Inflammatory macrophage treated with lipopolysaccharide for 4 hours (primary cell): ENCODE data around the gene MUC21.

Experiments
- DNase-seq: peaks from one replicate; pipeline ENCODE4 v3.0.0-alpha.2; 2020

MUC21 gene

DNA sequence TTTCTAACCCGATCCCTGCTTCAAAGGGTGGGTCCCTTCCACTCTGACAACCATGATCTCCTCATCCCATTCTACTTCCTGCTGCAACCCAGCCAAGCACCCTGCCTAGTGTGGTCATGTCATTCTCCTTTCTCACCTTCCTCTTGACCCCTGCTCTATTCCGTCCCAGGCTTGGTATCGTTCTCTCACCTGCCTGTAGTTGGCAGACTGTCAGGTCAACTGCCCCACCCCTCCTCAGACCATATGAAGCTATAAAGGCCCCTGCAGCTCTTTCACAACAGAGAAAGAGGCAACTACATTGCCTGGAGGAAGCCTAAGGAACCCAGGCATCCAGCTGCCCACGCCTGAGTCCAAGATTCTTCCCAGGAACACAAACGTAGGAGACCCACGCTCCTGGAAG lies at the start of gene MUC21:
MUC21 (plus strand) TSS at position 280 of the 400 bp plus-strand sequence. CDS start 241 bp downstream, outside the sequence.
- DNase-seq = no peak

GRCh38 chr6:30935018-30935417 lies 48.5 kb upstream of the MUC21 start:
- DNase-seq = no peak

DNA sequence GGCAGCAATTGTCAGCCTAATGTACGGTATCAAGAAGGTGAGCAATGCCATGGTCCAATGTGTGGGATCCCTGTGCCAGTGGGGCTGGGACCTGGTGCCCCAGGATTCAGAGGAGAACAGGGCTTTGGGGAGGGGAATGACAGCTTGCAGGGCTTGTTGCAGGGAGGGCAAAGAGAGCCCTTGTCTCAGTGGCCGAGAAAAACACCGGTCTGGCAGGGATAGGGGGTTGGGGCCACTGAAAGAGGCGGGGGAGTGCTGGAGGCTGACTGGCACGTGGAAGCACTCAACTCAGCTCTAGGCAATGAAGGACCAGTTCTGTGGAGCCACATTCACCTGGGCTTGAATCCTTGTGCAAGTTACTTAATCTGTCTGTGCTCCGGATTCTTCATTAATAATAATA lies 46.3 kb upstream of the MUC21 start:
- DNase-seq = no peak

DNA sequence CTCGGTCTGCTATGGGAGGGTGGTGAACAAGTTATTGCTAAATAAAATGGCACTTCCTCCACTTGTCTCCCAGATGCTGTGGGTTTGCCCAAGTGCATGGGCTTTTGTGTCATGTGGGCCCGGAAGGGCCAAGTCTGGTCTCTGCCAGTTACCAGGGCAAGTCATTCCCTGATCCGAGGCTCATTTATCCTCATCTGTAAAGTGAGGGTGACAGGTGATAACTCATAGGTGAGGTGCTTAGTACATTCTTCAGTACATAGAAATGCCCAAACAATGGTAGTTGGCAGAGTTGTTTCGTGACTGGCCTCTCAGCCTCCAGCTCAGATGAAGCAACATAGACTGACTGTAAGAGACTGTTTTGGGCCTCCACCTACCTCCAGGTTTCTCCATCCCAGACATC lies 44.8 kb upstream of the MUC21 start:
- DNase-seq = peak; percentile 3

DNA sequence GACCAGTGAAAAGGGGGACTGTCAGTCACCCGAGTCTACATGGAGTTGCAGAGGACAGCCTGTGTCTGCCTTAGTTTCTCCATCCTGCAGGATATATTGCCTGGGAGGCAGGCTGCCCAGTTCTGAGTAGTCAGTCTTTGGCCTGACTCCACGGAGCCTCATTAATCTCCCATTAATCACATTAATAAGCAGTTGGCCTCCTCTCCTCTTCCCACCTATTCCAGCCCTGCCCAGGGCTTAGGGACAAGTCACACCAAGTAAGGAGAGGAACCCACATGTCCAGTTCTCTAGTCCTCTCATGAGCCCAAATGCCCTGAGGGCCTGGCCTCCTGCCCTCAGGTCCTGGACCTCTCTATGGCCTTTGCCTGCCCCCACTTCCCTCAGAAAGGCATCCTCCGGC lies 44.0 kb upstream of the MUC21 start:
- DNase-seq = no peak

DNA sequence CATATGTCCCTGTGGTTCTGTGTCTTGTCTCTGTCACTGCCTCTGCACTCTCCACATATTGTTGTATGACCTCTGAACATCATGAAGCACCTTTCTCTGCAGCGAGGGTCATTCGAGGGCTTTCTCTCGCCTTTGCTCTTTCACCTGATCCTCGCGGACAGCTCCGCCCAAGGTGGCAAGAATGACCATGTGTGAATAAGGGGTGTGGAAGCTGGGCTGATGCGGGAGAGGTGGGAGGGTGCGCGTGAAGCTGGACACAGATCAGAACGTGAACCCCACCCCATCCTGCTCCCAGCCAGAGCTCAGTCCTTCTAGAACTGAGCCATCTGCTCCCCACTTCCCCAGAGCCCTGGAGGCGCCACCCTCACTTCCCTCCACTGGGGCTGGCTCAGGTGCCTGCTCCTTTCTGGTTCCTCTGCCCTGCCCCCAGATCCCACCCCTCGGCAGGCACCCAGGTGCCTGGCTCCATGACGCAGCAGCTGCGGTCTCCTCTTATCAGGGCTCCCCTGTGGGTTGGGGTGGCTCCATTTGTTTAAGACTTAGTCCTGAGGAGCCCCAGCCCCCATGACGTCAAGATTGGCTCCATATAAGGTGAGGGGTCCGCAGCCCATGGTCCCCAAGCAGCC lies 43.0 kb upstream of the MUC21 start, which contains the start of gene MUCL3:
MUCL3 (plus strand) TSS at position 613 of the 626 bp plus-strand sequence. CDS start 27 bp downstream, outside the sequence.
- no peak for DNase-seq

GRCh38 chr6:30942338-30943060 lies 41.0 kb upstream of the MUC21 start:
- peak; percentile 45 for DNase-seq

- DNase-seq = no peak
Measured at GRCh38 chr6:30944051-30944450, 39.5 kb upstream of the MUC21 start.

- no peak for DNase-seq
Measured at GRCh38 chr6:30945281-30945680, 38.2 kb upstream of the MUC21 start.

DNA sequence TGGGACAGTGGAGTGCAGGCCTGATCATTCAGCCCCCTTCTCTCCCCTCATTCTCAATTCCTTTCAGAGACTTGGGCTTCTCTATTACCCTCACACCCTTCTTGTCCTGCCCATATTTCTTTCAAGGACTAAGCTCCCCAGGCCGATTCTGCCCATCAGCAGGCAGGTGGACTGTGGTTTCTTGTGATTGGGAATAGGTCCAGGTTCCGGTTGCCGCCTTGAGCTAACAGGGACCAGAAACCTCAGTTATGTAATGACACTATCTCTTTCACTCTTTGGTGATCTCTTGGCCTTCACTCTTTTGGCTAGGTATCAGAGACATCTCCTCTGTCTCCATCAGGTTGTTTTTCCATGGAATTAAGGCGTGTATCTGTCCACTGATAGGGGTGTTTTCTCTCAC lies 36.3 kb upstream of the MUC21 start:
- no peak for DNase-seq

- no peak for DNase-seq
Measured at GRCh38 chr6:30948811-30949210, 34.7 kb upstream of the MUC21 start.

DNA sequence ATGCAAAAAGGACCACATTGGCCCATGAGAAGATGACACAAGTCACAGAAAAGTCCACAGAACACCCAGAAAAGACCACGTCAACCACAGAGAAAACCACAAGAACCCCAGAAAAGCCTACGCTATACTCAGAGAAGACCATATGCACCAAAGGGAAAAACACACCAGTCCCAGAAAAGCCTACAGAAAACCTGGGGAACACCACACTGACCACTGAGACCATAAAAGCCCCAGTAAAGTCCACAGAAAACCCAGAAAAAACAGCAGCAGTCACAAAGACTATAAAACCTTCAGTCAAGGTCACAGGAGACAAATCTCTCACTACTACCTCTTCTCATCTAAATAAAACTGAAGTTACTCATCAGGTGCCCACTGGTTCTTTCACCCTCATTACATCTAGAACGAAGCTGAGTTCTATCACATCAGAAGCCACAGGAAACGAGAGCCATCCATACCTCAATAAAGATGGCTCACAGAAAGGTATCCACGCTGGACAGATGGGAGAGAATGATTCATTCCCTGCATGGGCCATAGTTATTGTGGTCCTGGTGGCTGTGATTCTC lies 31.5 kb upstream of the MUC21 start:
- DNase-seq = no peak

GRCh38 chr6:30954631-30955366 lies 28.7 kb upstream of the MUC21 start:
- DNase-seq = no peak

- DNase-seq = peak; percentile 53
Measured at GRCh38 chr6:30955367-30956042, 28.0 kb upstream of the MUC21 start.

DNA sequence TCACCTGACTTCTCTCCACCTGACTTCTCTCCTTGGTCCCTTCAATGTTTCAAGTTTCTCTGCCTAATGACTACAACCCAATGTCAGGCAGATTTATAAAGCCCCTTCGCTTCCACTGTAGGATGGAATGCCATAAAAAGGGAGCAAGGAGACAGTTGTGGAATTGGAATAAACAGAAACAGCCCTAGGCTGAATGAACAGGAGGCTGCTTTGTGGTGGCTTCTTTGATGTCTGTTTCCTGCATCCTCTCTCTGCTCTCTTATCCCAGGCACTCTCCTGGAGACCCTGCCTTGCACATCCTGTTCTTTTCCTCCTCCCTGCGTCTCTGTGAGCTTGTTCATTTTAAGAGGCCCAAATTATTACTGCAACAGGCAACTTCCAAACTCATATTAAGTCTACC lies 25.8 kb upstream of the MUC21 start:
- no peak for DNase-seq

DNA sequence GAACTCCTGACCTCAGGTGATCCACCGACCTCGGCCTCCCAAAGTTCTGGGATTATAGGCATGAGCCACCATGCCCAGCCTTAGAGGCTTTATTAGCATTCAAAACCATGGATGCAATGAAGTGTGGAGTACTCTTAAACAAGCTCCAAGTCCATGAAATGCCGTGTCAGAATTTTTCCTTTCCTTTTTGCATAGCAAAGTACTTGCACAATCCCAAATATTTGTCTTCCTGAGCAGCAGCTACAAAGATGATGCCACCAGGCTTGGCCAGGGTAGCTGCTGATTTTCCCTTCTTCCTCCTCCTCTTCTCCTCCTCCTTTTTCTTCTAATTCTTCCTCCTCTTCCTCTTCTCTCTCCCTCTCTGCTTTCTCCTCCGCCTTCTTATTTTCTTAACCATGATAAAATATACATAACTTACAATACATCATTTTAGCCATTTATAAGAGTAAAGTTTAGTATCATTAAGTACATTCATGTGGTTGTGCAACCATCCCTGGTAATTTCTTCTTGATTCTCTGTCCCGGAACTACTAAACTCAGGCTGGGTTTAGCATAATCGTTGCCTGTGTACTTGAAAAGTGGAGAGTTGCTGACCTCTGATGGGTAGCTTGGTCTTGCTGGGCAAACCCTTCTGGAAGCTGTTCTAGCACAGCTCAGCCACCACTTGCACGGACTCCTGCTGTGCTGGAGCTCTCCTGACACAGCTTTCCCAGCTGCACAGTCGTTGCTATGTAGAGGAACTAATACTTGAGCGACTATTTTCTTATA lies 22.4 kb upstream of the MUC21 start:
- DNase-seq = peak; percentile 45

DNA sequence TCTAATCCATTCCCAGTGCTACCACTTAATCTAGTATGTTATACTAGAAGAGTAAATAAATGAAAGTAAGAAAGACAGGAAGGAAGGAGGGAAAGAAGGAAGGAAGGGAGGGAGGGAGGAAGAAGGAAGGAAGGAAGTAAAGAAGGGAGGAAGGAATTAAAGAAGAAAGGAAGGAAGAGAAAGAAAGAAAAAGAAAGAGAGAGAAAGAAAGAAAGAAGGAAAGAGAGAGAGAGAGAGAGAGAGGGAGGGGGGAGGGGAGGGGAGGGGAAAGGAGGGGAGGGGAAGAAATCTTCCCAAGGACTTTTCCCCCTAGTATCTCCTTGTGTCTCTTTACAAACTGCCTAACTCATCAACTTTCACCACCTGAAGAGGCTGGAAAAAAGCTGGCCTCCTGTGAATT lies 20.8 kb upstream of the MUC21 start:
- DNase-seq = no peak

- DNase-seq = no peak
Measured at GRCh38 chr6:30963641-30964040, 19.9 kb upstream of the MUC21 start.

- no peak for DNase-seq
Measured at GRCh38 chr6:30964075-30964474, 19.4 kb upstream of the MUC21 start.

GRCh38 chr6:30965140-30965601 lies 18.3 kb upstream of the MUC21 start:
- DNase-seq = no peak

GRCh38 chr6:30966154-30966553 lies 17.4 kb upstream of the MUC21 start:
- DNase-seq = no peak

DNA sequence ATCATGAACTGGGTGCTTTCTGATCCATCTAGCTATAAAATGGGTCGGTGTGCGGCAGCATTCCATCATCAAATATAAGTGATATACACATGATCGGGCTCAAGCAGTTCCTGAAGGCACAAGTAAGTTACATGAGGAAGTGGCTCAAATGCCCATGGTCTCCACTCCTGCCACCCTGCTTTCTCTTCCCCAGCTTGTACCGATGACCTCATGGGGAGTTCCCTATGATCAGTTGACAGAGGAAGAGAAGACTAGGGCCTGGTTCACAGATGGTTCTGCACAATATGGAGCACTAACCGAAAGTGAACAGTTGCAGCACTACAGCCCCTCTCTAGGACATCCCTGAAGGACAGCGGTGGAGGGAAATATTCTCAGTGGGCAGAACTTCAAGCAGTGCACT lies 14.3 kb upstream of the MUC21 start:
- DNase-seq = peak; percentile 88
